GM18502 (cell line): ENCODE measurements around the gene NFX1.

Experiments
- ATAC-seq: cut with Tn5 transposase; IDR thresholded peaks from one replicate; pipeline ENCODE4 v1.9.1; 2021; ENCODE audit warnings: mild to moderate bottlenecking; ENCODE audit not compliant: unreplicated experiment, poor library complexity

Gene NFX1

GRCh38 chr9:33265211-33265865 lies 25.0 kb upstream of the NFX1 start:
- no peak for ATAC-seq

GRCh38 chr9:33267151-33267767 lies 23.1 kb upstream of the NFX1 start:
- ATAC-seq: no peak

- ATAC-seq: no peak
Measured at GRCh38 chr9:33270146-33270545, 20.2 kb upstream of the NFX1 start.

- ATAC-seq: no peak
Measured at GRCh38 chr9:33272061-33272460, 18.3 kb upstream of the NFX1 start.

- no peak for ATAC-seq
Measured at GRCh38 chr9:33273266-33273971, 16.9 kb upstream of the NFX1 start.

- ATAC-seq: no peak
Measured at GRCh38 chr9:33273972-33274328, 16.4 kb upstream of the NFX1 start.

GRCh38 chr9:33277484-33277883 lies 12.8 kb upstream of the NFX1 start:
- ATAC-seq: no peak

GRCh38 chr9:33285502-33285901 lies 4.8 kb upstream of the NFX1 start:
- no peak for ATAC-seq

GRCh38 chr9:33287087-33287490 lies 3.2 kb upstream of the NFX1 start:
- no peak for ATAC-seq

- ATAC-seq: no peak
Measured at GRCh38 chr9:33288235-33288634, 2.1 kb upstream of the NFX1 start.

GRCh38 chr9:33288828-33289483 lies 1.4 kb upstream of the NFX1 start:
- no peak for ATAC-seq

- no peak for ATAC-seq
Measured at GRCh38 chr9:33289496-33289895, 820 bp upstream of the NFX1 start.

GRCh38 chr9:33289936-33290246 lies 425 bp upstream of the NFX1 start:
- ATAC-seq: peak; percentile 41

- no peak for ATAC-seq
Measured at GRCh38 chr9:33291031-33291397, 698 bp downstream of the NFX1 start.

GRCh38 chr9:33291901-33292300 lies 1.6 kb downstream of the NFX1 start:
- ATAC-seq: no peak

- ATAC-seq: no peak
Measured at GRCh38 chr9:33293782-33294181, 3.5 kb downstream of the NFX1 start.

- ATAC-seq: no peak
Measured at GRCh38 chr9:33294670-33295432, 4.5 kb downstream of the NFX1 start.

- ATAC-seq: peak; percentile 39
Measured at GRCh38 chr9:33295571-33295970, 5.3 kb downstream of the NFX1 start.

GRCh38 chr9:33297432-33297831 lies 7.1 kb downstream of the NFX1 start:
- ATAC-seq: peak; percentile 94

GRCh38 chr9:33300546-33300945 lies 10.2 kb downstream of the NFX1 start:
- ATAC-seq: no peak

GRCh38 chr9:33304362-33304761 lies 14.0 kb downstream of the NFX1 start:
- ATAC-seq: no peak
